ENCODE results near the gene TULP4. TPM values are rescaled to one million over a fixed set of nuclear protein-coding genes. Genes with fewer than 3 reads are reported as not detected.
A peak's percentile ranks its signal among the peaks of the same experiment; 100 is the strongest.
"Not testable (repeated sequence)": the region's sequence is repeated elsewhere in the genome, so short reads cannot be mapped to it uniquely, and the experiment has no call there.

The TULP4 gene
- total and polyA plus RNA-seq, 4 experiments from 2014 or later: 14.8 to 94.1 (median 63.6) TPM

DNA sequence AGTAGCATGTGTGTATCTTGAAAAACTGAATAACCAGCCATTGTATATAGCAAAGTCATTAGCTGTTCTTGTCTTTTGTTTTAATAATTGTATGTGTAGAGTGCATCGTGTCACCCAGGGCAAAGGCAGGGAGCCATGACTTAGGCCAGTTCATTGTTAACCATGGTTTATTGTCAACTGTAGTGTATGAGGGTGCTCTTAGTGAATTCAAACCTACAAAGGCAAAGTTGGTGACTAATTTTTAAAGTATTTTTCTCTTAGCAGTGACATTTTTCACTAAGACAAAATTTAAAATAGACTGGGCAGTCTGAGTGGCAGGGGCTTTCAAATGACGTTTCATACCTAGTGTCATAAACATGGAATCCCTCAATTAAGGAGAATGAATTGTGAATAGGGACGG is 79.0 kb downstream of the TULP4 start:
- ChIA-PET CTCF (ENCODE audit: partially characterized antibody) (no interaction called here), POLR2A (ENCODE audit: partially characterized antibody) (no interaction called here)

DNA sequence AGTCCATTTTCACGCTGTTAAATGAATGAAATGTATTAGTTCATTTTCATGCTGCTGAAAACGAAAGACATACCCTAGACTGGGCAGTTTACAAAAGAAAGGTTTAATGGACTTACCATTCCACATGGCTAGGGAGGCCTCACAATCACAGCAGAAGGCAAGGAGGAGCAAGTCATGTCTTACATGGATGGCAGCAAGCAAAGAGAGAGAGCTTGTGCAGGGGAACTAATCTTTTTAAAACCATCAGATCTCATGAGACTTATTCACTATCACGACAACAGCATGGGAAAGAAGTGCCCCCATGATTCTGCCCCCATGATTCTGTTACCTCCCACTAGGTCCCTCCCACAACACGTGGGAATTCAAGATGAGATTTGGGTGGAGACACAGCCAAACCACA is 79.7 kb downstream of the TULP4 start:
- H3K9me3 ChIP-seq (ENCODE audit: control insufficient read depth in 1 of 2, low read length in 2 of 2); intact Hi-C loops (cut with micrococcal nuclease); H3K27me3 ChIP-seq (ENCODE audit: insufficient read depth, low read length); H3K27me3 Mint-ChIP-seq; H3K27ac ChIP-seq (ENCODE audit: low read depth, low read length); H3K9me3 Mint-ChIP-seq; CTCF ChIA-PET (ENCODE audit: partially characterized antibody); DNase-seq; POLR2A ChIA-PET (ENCODE audit: partially characterized antibody); H3K4me3 ChIP-seq (ENCODE audit: low read length in 2 of 2); H3K4me1 ChIP-seq (ENCODE audit: insufficient read depth, low read length); H3K27ac Mint-ChIP-seq; H3K36me3 ChIP-seq (ENCODE audit: insufficient read depth, low read length); H3K4me3 Mint-ChIP-seq: not testable (repeated sequence)
- Mint-ChIP-seq H3K4me1 (peaks cover 1 to 10% (median 6%) of the 10 kb centered on the region in 4 donors), H3K36me3 (peaks cover 4 to 24% of the 10 kb centered on the region in 2 donors)

More for the DNA sequence above, 79.0 kb downstream of the TULP4 start:
- no peaks in the 10 kb centered on the region for H3K27me3 Mint-ChIP-seq
- H3K9me3 ChIP-seq (ENCODE audit: control insufficient read depth in 1 of 2, low read length in 2 of 2): no peaks in the 10 kb centered on the region
- DNase-seq: no peak
- no peak overlapping the region for H3K4me3 Mint-ChIP-seq
- no peaks in the 10 kb centered on the region for H3K4me1 ChIP-seq (ENCODE audit: insufficient read depth, low read length)
- peaks cover 0 to 11% (median 6%) of the 10 kb centered on the region in 4 donors for H3K4me1 Mint-ChIP-seq
- H3K36me3 ChIP-seq (ENCODE audit: insufficient read depth, low read length): no peaks in the 10 kb centered on the region
- peaks cover 4 to 24% of the 10 kb centered on the region in 2 donors for H3K36me3 Mint-ChIP-seq
- H3K27ac ChIP-seq (ENCODE audit: low read depth, low read length): no peak overlapping the region
- intact Hi-C loops (cut with micrococcal nuclease): no loop called here
- H3K4me3 ChIP-seq (ENCODE audit: low read length in 2 of 2): no peak overlapping the region
- no peaks in the 10 kb centered on the region for H3K27me3 ChIP-seq (ENCODE audit: insufficient read depth, low read length)
- H3K27ac Mint-ChIP-seq: no peak overlapping the region
- peaks cover 0 to 8% (median 4%) of the 10 kb centered on the region in 8 donors for H3K9me3 Mint-ChIP-seq

DNA sequence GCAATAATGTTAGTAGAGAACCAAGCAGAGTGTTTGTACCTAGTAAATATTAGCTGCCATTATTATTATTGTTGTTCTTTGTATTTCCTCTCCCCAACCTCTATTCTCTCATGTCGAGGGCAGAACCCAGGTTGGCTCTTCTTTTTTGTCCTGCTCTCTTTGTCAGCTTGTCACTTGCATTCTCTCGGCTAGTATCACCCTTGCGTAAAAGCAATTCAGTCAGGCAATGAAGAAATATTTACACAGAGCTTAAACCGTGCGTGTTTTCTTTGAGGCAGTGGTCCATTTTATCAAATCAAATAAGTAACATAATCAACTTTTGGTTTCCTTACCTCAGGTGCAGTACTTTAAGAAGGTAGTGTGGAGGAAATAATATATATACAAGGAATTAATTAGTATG is 83.9 kb downstream of the TULP4 start:
- CTCF ChIA-PET (ENCODE audit: partially characterized antibody): interaction anchor here (1.6 kb wide), 1 partner anchor 9 kb away, joined by 5 read pairs; no protein-coding TSS in a partner anchor
- Histone ChIP-seq H3K4me3 (ENCODE audit: low read length in 2 of 2) (no peak overlapping the region), H3K27me3 (ENCODE audit: insufficient read depth, low read length) (no peaks in the 10 kb centered on the region), H3K4me1 (ENCODE audit: insufficient read depth, low read length) (no peaks in the 10 kb centered on the region), H3K9me3 (ENCODE audit: control insufficient read depth in 1 of 2, low read length in 2 of 2) (no peaks in the 10 kb centered on the region), H3K27ac (ENCODE audit: low read depth, low read length) (no peak overlapping the region), H3K36me3 (ENCODE audit: insufficient read depth, low read length) (no peaks in the 10 kb centered on the region)
- Mint-ChIP-seq H3K9me3 (peaks cover 0 to 6% (median 3%) of the 10 kb centered on the region in 8 donors), H3K27me3 (no peaks in the 10 kb centered on the region), H3K27ac (peak overlapping the region in 1 of 7 donors; percentile 5), H3K36me3 (peaks cover 4 to 20% of the 10 kb centered on the region in 2 donors), H3K4me1 (peaks cover 6 to 9% (median 8%) of the 10 kb centered on the region in 4 donors), H3K4me3 (no peak overlapping the region)
- intact Hi-C loops (cut with micrococcal nuclease): no loop called here
- POLR2A ChIA-PET (ENCODE audit: partially characterized antibody): no interaction called here
- no peak for DNase-seq

DNA sequence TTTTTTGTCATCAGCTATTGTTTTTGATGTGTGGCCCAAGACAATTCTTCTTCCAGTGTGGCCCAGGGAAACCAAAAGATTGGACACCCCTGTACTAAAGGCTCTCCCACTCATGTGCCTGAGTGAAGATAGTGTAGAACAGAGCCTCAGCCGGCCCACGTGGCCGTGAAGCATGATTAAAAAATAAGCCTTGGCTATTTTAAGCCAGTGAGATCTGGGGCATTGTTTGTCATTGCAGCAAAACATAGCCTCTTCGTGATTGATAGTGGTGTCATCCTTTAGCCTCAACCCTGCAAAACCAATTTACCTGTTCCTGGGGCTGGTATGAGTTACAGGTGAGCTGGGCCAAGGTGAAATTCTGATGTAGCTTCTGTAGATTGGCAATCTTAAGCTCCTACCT is 85.3 kb downstream of the TULP4 start:
- Histone ChIP-seq H3K27ac (ENCODE audit: low read depth, low read length) (no peak overlapping the region), H3K27me3 (ENCODE audit: insufficient read depth, low read length) (no peaks in the 10 kb centered on the region), H3K4me3 (ENCODE audit: low read length in 2 of 2) (no peak overlapping the region), H3K36me3 (ENCODE audit: insufficient read depth, low read length) (no peaks in the 10 kb centered on the region), H3K4me1 (ENCODE audit: insufficient read depth, low read length) (no peaks in the 10 kb centered on the region), H3K9me3 (ENCODE audit: control insufficient read depth in 1 of 2, low read length in 2 of 2) (no peaks in the 10 kb centered on the region)
- ChIA-PET CTCF (ENCODE audit: partially characterized antibody) (no interaction called here), POLR2A (ENCODE audit: partially characterized antibody) (no interaction called here)
- Mint-ChIP-seq H3K27ac (peak overlapping the region in 1 of 7 donors; percentile 43), H3K27me3 (no peaks in the 10 kb centered on the region), H3K4me3 (no peak overlapping the region), H3K9me3 (peaks cover 0 to 3% (median 0%) of the 10 kb centered on the region in 8 donors), H3K4me1 (peaks cover 6 to 10% (median 9%) of the 10 kb centered on the region in 4 donors), H3K36me3 (peaks cover 2 to 8% of the 10 kb centered on the region in 2 donors)
- no peak for DNase-seq
- intact Hi-C loops (cut with micrococcal nuclease): no loop called here

DNA sequence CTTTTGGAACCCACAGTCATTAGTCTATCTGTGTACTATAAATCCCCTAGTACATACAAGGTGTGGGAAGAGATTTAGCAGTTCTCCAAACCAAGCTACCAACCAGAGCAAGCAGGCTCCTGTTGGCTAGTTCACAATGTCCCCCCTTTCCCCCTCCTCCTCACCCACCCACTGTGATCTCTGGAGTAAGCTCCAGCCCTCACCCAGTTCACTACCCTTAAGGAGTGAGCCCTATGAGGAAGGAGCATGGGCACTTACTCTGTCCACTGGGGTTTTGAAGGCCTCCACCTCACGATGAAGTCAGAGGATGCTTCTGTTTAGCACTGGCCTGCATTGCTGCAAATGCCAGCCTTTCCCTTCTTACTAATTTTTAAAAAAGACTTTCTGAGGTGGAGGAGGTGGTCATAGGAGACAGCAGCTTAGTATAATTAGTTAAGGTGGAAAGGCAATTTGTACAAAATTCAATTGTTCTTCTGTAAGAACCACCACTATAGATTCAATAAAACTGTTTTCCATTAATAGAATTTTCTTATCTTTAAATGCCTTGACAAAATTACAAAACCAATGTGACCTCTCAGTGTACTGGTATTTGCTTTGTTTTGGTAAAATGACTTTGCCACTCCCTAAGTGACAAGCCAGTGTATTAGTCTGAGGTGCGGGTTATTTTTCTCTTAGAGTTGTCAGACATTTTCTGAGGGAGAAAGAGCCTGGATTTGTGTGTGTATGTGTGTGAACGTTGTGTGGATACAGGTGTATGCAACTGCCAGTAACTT is 86.2 kb downstream of the TULP4 start:
- Mint-ChIP-seq H3K27me3 (no peaks in the 10 kb centered on the region), H3K4me3 (no peak overlapping the region), H3K27ac (peak overlapping the region in 2 of 7 donors; percentile 35 to 52), H3K4me1 (peaks cover 6 to 10% (median 9%) of the 10 kb centered on the region in 4 donors), H3K9me3 (peaks cover 0 to 3% (median 0%) of the 10 kb centered on the region in 8 donors), H3K36me3 (peaks cover 2 to 8% of the 10 kb centered on the region in 2 donors)
- Histone ChIP-seq H3K9me3 (ENCODE audit: control insufficient read depth in 1 of 2, low read length in 2 of 2) (no peaks in the 10 kb centered on the region), H3K27ac (ENCODE audit: low read depth, low read length) (no peak overlapping the region), H3K27me3 (ENCODE audit: insufficient read depth, low read length) (no peaks in the 10 kb centered on the region), H3K4me1 (ENCODE audit: insufficient read depth, low read length) (no peaks in the 10 kb centered on the region), H3K4me3 (ENCODE audit: low read length in 2 of 2) (no peak overlapping the region), H3K36me3 (ENCODE audit: insufficient read depth, low read length) (no peaks in the 10 kb centered on the region)
- no peak for DNase-seq
- CTCF ChIA-PET (ENCODE audit: partially characterized antibody): no interaction called here
- POLR2A ChIA-PET (ENCODE audit: partially characterized antibody): no interaction called here
- intact Hi-C loops (cut with micrococcal nuclease): no loop called here

DNA sequence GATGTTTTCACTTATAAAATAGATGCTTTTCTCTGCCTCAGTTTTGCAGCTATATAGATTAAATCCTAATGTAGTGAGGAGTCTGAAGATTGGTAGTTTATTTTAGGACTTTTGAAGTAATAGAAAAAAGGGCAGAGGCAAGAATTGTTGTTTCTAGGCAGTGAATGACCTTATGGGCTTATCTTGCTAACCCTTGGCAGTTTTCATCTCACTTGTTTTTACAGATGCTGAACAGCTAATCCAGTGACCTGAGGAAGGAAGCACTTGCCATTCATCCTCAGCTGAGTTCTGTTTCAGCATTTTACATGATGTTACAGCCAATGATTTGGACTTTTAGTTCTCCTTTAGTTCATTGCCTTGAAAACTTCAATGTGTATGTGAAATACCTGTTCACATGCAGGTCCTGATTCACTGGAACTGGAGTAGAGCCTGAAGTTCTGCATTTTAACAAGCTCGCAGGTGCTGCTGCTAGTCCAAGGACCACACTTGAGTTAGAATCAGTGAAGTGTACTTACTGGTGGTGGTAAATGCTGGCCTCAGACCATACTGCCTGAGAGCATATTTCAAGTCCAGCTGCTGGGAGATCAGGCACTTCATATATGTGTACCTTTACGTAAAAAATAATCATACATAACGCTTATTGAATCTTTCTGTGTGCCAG is 86.9 kb downstream of the TULP4 start:
- Mint-ChIP-seq H3K4me1 (peaks cover 6 to 8% (median 7%) of the 10 kb centered on the region in 4 donors), H3K4me3 (no peak overlapping the region), H3K9me3 (peaks cover 0 to 2% (median 0%) of the 10 kb centered on the region in 8 donors), H3K27ac (peak overlapping the region in 1 of 7 donors; percentile 52), H3K36me3 (peaks cover 0 to 2% of the 10 kb centered on the region in 2 donors), H3K27me3 (no peaks in the 10 kb centered on the region)
- Histone ChIP-seq H3K4me3 (ENCODE audit: low read length in 2 of 2) (no peak overlapping the region), H3K27me3 (ENCODE audit: insufficient read depth, low read length) (no peaks in the 10 kb centered on the region), H3K27ac (ENCODE audit: low read depth, low read length) (no peak overlapping the region), H3K36me3 (ENCODE audit: insufficient read depth, low read length) (no peaks in the 10 kb centered on the region), H3K9me3 (ENCODE audit: control insufficient read depth in 1 of 2, low read length in 2 of 2) (no peaks in the 10 kb centered on the region), H3K4me1 (ENCODE audit: insufficient read depth, low read length) (no peaks in the 10 kb centered on the region)
- ChIA-PET CTCF (ENCODE audit: partially characterized antibody) (no interaction called here), POLR2A (ENCODE audit: partially characterized antibody) (no interaction called here)
- intact Hi-C loops (cut with micrococcal nuclease): no loop called here
- no peak for DNase-seq

DNA sequence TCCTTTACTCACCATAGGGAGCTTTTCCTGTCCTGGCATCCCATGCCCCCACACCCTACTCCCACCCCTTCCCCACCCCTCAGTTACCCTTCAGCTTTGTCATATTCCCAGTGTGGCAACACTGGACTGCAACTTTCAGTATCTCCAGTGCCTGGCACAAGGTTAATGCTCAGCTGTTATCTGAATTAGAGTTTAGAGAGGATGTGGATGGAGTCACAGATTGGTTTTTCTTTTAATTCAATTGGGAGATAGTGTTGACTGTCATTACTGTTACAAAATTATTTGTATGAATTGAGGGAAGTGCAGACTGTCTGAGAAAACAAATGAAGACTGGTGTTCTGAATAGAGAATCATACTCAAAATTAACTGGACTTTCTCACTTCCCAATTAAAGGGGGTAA is 89.9 kb downstream of the TULP4 start:
- CTCF ChIA-PET (ENCODE audit: partially characterized antibody): interaction anchor here (0.5 to 1.7 kb wide), 9 partner anchors 9 to 272 kb away, joined by 3 to 6 read pairs (median 3); no protein-coding TSS in a partner anchor
- H3K4me1 ChIP-seq (ENCODE audit: insufficient read depth, low read length): no peaks in the 10 kb centered on the region
- no peak overlapping the region for H3K27ac ChIP-seq (ENCODE audit: low read depth, low read length)
- intact Hi-C loops (cut with micrococcal nuclease): no loop called here
- H3K4me3 ChIP-seq (ENCODE audit: low read length in 2 of 2): no peak overlapping the region
- H3K9me3 ChIP-seq (ENCODE audit: control insufficient read depth in 1 of 2, low read length in 2 of 2): no peaks in the 10 kb centered on the region
- H3K4me1 Mint-ChIP-seq: peaks cover under 1 to 5% (median 3%) of the 10 kb centered on the region in 4 donors
- no peaks in the 10 kb centered on the region for H3K36me3 ChIP-seq (ENCODE audit: insufficient read depth, low read length)
- H3K27me3 Mint-ChIP-seq: no peaks in the 10 kb centered on the region
- no peak for DNase-seq
- no peaks in the 10 kb centered on the region for H3K9me3 Mint-ChIP-seq
- H3K27ac Mint-ChIP-seq: peak overlapping the region in 1 of 7 donors; percentile 33
- no peaks in the 10 kb centered on the region for H3K27me3 ChIP-seq (ENCODE audit: insufficient read depth, low read length)
- H3K36me3 Mint-ChIP-seq: no peaks in the 10 kb centered on the region
- H3K4me3 Mint-ChIP-seq: no peak overlapping the region
- POLR2A ChIA-PET (ENCODE audit: partially characterized antibody): no interaction called here

Data from CD4-positive, alpha-beta memory T cell (primary cell).